ENCODE results near the gene TOPORS. TPM values are rescaled to one million over a fixed set of nuclear protein-coding genes. Genes with fewer than 3 reads are reported as not detected.
A peak's percentile ranks its signal among the peaks of the same experiment; 100 is the strongest.

TOPORS gene
- total RNA-seq, 2 donors from 2014 or later: 12.8 to 13.8 TPM

GRCh38 chr9:32578976-32579375, 26.6 kb upstream of the TOPORS start:
- H3K4me1 Mint-ChIP-seq (ENCODE audit: low read depth): peaks cover 11% of the 10 kb centered on the region
- no peak overlapping the region for H3K4me3 Mint-ChIP-seq

GRCh38 chr9:32577316-32577715, 24.9 kb upstream of the TOPORS start:
- no peak overlapping the region for H3K27ac Mint-ChIP-seq
- H3K36me3 Mint-ChIP-seq (ENCODE audit: insufficient read depth in 2 of 2): peaks cover under 1 to 4% of the 10 kb centered on the region in 2 donors
- no peak for DNase-seq
- no peak for ATAC-seq (replicated peaks in 1 of 2)
- peaks cover 15% of the 10 kb centered on the region for H3K27me3 Mint-ChIP-seq (ENCODE audit: low read depth)
- no peak overlapping the region for H3K4me3 Mint-ChIP-seq
- H3K4me1 Mint-ChIP-seq (ENCODE audit: low read depth): peaks cover 22% of the 10 kb centered on the region
- H3K9me3 Mint-ChIP-seq: no peaks in the 10 kb centered on the region

More at GRCh38 chr9:32578976-32579375, 26.6 kb upstream of the TOPORS start:
- Mint-ChIP-seq H3K27me3 (ENCODE audit: low read depth) (peaks cover 15% of the 10 kb centered on the region), H3K27ac (no peak overlapping the region), H3K9me3 (no peaks in the 10 kb centered on the region), H3K36me3 (ENCODE audit: insufficient read depth in 2 of 2) (no peaks in the 10 kb centered on the region)
- no peak for DNase-seq
- no peak for ATAC-seq (replicated peaks in 1 of 2)

- H3K27ac Mint-ChIP-seq: no peak overlapping the region
- no peak for ATAC-seq (replicated peaks in 1 of 2)
Measured at GRCh38 chr9:32574858-32575257, 22.5 kb upstream of the TOPORS start.

GRCh38 chr9:32573821-32574220, 21.4 kb upstream of the TOPORS start:
- Mint-ChIP-seq H3K4me1 (ENCODE audit: low read depth) (peaks cover 38% of the 10 kb centered on the region), H3K27ac (peak overlapping the region; percentile 99), H3K27me3 (ENCODE audit: low read depth) (no peaks in the 10 kb centered on the region), H3K4me3 (peak overlapping the region; percentile 100), H3K9me3 (no peaks in the 10 kb centered on the region), H3K36me3 (ENCODE audit: insufficient read depth in 2 of 2) (peaks cover 3 to 8% of the 10 kb centered on the region in 2 donors)
- DNase-seq: no peak
- ATAC-seq (replicated peaks in 1 of 2): no peak

More at GRCh38 chr9:32574858-32575257, 22.5 kb upstream of the TOPORS start:
- no peak for DNase-seq
- no peaks in the 10 kb centered on the region for H3K9me3 Mint-ChIP-seq
- H3K4me3 Mint-ChIP-seq: no peak overlapping the region
- H3K4me1 Mint-ChIP-seq (ENCODE audit: low read depth): peaks cover 39% of the 10 kb centered on the region
- peaks cover 3 to 7% of the 10 kb centered on the region in 2 donors for H3K36me3 Mint-ChIP-seq (ENCODE audit: insufficient read depth in 2 of 2)
- peaks cover 2% of the 10 kb centered on the region for H3K27me3 Mint-ChIP-seq (ENCODE audit: low read depth)

GRCh38 chr9:32572900-32573523, 20.6 kb upstream of the TOPORS start, which contains the start of gene NDUFB6:
Gene NDUFB6 (minus strand): TSS chr9:32573159. CDS start chr9:32573060, 99 bp downstream.
- DNase-seq (peak; percentile 96 to 97), ATAC-seq (replicated peaks in 1 of 2) (peak; percentile 86 to 90)
- no peaks in the 10 kb centered on the region for H3K27me3 Mint-ChIP-seq (ENCODE audit: low read depth)
- peaks cover 38% of the 10 kb centered on the region for H3K4me1 Mint-ChIP-seq (ENCODE audit: low read depth)
- peaks cover 3 to 9% of the 10 kb centered on the region in 2 donors for H3K36me3 Mint-ChIP-seq (ENCODE audit: insufficient read depth in 2 of 2)
- H3K27ac Mint-ChIP-seq: peak within 1 kb of the TSS; percentile 99
- peak within 1 kb of the TSS; percentile 100 for H3K4me3 Mint-ChIP-seq
- no peaks in the 10 kb centered on the region for H3K9me3 Mint-ChIP-seq

- H3K4me1 Mint-ChIP-seq (ENCODE audit: low read depth): peaks cover 38% of the 10 kb centered on the region
- H3K27ac Mint-ChIP-seq: peak overlapping the region; percentile 99
- DNase-seq (peak; percentile 76 to 83), ATAC-seq (replicated peaks in 1 of 2) (peak; percentile 91 to 92)
- no peaks in the 10 kb centered on the region for H3K27me3 Mint-ChIP-seq (ENCODE audit: low read depth)
- no peaks in the 10 kb centered on the region for H3K9me3 Mint-ChIP-seq
- peaks cover 3 to 16% of the 10 kb centered on the region in 2 donors for H3K36me3 Mint-ChIP-seq (ENCODE audit: insufficient read depth in 2 of 2)
- peak overlapping the region; percentile 100 for H3K4me3 Mint-ChIP-seq
Measured at GRCh38 chr9:32571969-32572899, 19.8 kb upstream of the TOPORS start.

GRCh38 chr9:32570262-32570661, 17.9 kb upstream of the TOPORS start:
- no peak for DNase-seq
- Mint-ChIP-seq H3K4me1 (ENCODE audit: low read depth) (peaks cover 42% of the 10 kb centered on the region), H3K27ac (peak overlapping the region; percentile 65), H3K36me3 (ENCODE audit: insufficient read depth in 2 of 2) (peaks cover 4 to 18% of the 10 kb centered on the region in 2 donors), H3K27me3 (ENCODE audit: low read depth) (no peaks in the 10 kb centered on the region), H3K4me3 (no peak overlapping the region), H3K9me3 (no peaks in the 10 kb centered on the region)
- no peak for ATAC-seq (replicated peaks in 1 of 2)

GRCh38 chr9:32566770-32567169, 14.4 kb upstream of the TOPORS start:
- Mint-ChIP-seq H3K27me3 (ENCODE audit: low read depth) (no peaks in the 10 kb centered on the region), H3K9me3 (no peaks in the 10 kb centered on the region), H3K36me3 (ENCODE audit: insufficient read depth in 2 of 2) (peaks cover 3 to 13% of the 10 kb centered on the region in 2 donors), H3K4me3 (no peak overlapping the region), H3K4me1 (ENCODE audit: low read depth) (peaks cover 24% of the 10 kb centered on the region), H3K27ac (no peak overlapping the region)
- ATAC-seq (replicated peaks in 1 of 2): no peak
- DNase-seq: no peak

- Mint-ChIP-seq H3K27me3 (ENCODE audit: low read depth) (no peaks in the 10 kb centered on the region), H3K4me1 (ENCODE audit: low read depth) (peaks cover 18% of the 10 kb centered on the region), H3K9me3 (no peaks in the 10 kb centered on the region), H3K27ac (no peak overlapping the region), H3K36me3 (ENCODE audit: insufficient read depth in 2 of 2) (peaks cover 3 to 13% of the 10 kb centered on the region in 2 donors), H3K4me3 (no peak overlapping the region)
- DNase-seq (no peak), ATAC-seq (replicated peaks in 1 of 2) (peak in 1 of 2 donors; percentile 30)
Measured at GRCh38 chr9:32565967-32566366, 13.6 kb upstream of the TOPORS start.

- no peaks in the 10 kb centered on the region for H3K9me3 Mint-ChIP-seq
- peak overlapping the region; percentile 96 for H3K27ac Mint-ChIP-seq
- H3K36me3 Mint-ChIP-seq (ENCODE audit: insufficient read depth in 2 of 2): no peaks in the 10 kb centered on the region
- ATAC-seq (replicated peaks in 1 of 2): no peak
- H3K4me3 Mint-ChIP-seq: no peak overlapping the region
- H3K27me3 Mint-ChIP-seq (ENCODE audit: low read depth): no peaks in the 10 kb centered on the region
- no peak for DNase-seq
- peaks cover 25% of the 10 kb centered on the region for H3K4me1 Mint-ChIP-seq (ENCODE audit: low read depth)
Measured at GRCh38 chr9:32558408-32558934, 6.1 kb upstream of the TOPORS start.

- Mint-ChIP-seq H3K27me3 (ENCODE audit: low read depth) (no peaks in the 10 kb centered on the region), H3K4me1 (ENCODE audit: low read depth) (peaks cover 37% of the 10 kb centered on the region), H3K4me3 (no peak overlapping the region), H3K36me3 (ENCODE audit: insufficient read depth in 2 of 2) (peaks cover 3 to 12% of the 10 kb centered on the region in 2 donors), H3K27ac (peak overlapping the region; percentile 73), H3K9me3 (no peaks in the 10 kb centered on the region)
- DNase-seq (no peak), ATAC-seq (replicated peaks in 1 of 2) (no peak)
Measured at GRCh38 chr9:32554591-32554990, 2.2 kb upstream of the TOPORS start.

- ATAC-seq (replicated peaks in 1 of 2): no peak
- H3K36me3 Mint-ChIP-seq (ENCODE audit: insufficient read depth in 2 of 2): peaks cover 3 to 12% of the 10 kb centered on the region in 2 donors
- DNase-seq: no peak
- H3K27me3 Mint-ChIP-seq (ENCODE audit: low read depth): no peaks in the 10 kb centered on the region
- no peaks in the 10 kb centered on the region for H3K9me3 Mint-ChIP-seq
- peak overlapping the region in 1 of 2 donors; percentile 100 for H3K4me3 Mint-ChIP-seq
- peaks cover 38% of the 10 kb centered on the region for H3K4me1 Mint-ChIP-seq (ENCODE audit: low read depth)
- peak overlapping the region; percentile 100 for H3K27ac Mint-ChIP-seq
Measured at GRCh38 chr9:32554107-32554506, 1.7 kb upstream of the TOPORS start.

Measured in activated T-cell treated with anti-CD3 and anti-CD28 coated beads, Interleukin-2, amount 50 U/mL, for 72 hours (primary cell).